HG03520 (cell line): ENCODE measurements around the gene CXorf66.
"Not testable (repeated sequence)": the region's sequence is repeated elsewhere in the genome, so short reads cannot be mapped to it uniquely, and the experiment has no call there.

Source experiments
- ATAC-seq: cut with Tn5 transposase; IDR thresholded peaks from one replicate; pipeline ENCODE4 v1.9.1; 2021; ENCODE audit warnings: mild to moderate bottlenecking, moderate library complexity; ENCODE audit not compliant: unreplicated experiment

CXorf66 gene

GRCh38 chrX:139930401-139930800 lies 34.9 kb downstream of the CXorf66 start:
- no peak for ATAC-seq

- no peak for ATAC-seq
Measured at GRCh38 chrX:139929876-139930275, 35.4 kb downstream of the CXorf66 start.

- no peak for ATAC-seq
Measured at GRCh38 chrX:139924696-139925095, 40.6 kb downstream of the CXorf66 start.

GRCh38 chrX:139924069-139924695 lies 41.1 kb downstream of the CXorf66 start:
- ATAC-seq, result no peak

GRCh38 chrX:139921142-139921541 lies 44.2 kb downstream of the CXorf66 start:
- ATAC-seq, result not testable (repeated sequence)

GRCh38 chrX:139920316-139920715 lies 45.0 kb downstream of the CXorf66 start:
- ATAC-seq, result no peak

DNA sequence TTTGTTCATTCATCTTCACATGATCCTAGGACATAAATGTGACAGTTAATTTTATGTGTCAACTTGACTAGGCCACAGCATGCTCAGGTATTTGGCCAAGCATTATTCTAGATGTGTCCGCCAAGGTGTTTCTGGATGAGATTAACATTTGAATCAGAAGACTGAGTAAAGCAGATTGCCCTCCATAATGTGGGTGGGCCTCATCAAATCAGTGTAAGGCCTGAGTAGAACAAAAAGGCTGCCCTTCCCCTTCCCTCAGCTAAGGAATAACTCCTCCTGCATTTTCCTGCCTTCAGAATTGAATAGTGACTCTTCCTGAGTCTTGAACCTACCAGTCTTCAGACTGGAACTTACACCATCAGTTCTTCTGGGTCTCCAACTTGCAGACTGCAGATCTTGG lies 50.9 kb downstream of the CXorf66 start:
- no peak for ATAC-seq

- ATAC-seq, result no peak
Measured at GRCh38 chrX:139909712-139910111, 55.6 kb downstream of the CXorf66 start.

GRCh38 chrX:139907078-139907477 lies 58.2 kb downstream of the CXorf66 start:
- no peak for ATAC-seq

DNA sequence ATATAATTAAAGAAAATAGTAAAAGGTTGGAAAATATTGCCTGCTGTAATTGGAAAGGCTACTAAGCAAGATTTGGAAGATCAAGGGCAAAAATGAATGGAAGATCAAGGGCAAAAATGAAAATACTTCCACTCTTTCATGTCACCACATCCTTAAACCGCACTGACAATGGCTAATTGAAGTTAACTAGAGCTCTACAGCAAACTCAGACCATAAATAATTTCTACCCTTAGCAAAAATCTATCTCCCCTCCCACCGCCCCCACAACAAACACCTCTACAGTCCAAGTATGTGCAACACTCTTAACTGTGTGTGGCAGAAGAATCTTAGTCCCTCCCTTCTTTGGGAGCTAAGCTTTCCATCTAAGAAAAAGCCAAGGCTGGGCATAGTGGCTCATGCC lies 59.6 kb downstream of the CXorf66 start:
- no peak for ATAC-seq
